HepG2 (cell line): ENCODE measurements around the gene RNF40. TPM values are rescaled to one million over a fixed set of nuclear protein-coding genes. Genes with fewer than 3 reads are reported as not detected.
A peak's percentile ranks its signal among the peaks of the same experiment; 100 is the strongest.

ENCODE experiments used
- ATF1 ChIP-seq: IDR thresholded peaks from 2 replicates; pipeline ENCODE4 v1.6.1; 2016; ENCODE audit warnings: mild to moderate bottlenecking, control low read depth
- FOSL2 ChIP-seq: sonication (generic); formaldehyde crosslinking; IDR thresholded peaks from 2 replicates; pipeline ENCODE4 v1.4.0; 2020; ENCODE audit warnings: missing genetic modification reagents
- HES4 ChIP-seq: sonication (generic); formaldehyde crosslinking; IDR thresholded peaks from 2 replicates; pipeline ENCODE4 v1.9.0; 2021; ENCODE audit warnings: mild to moderate bottlenecking, missing genetic modification reagents, borderline replicate concordance
- IKZF4 ChIP-seq: sonication (generic); formaldehyde crosslinking; IDR thresholded peaks from 2 replicates; pipeline ENCODE4 v1.5.1; 2020; ENCODE audit warnings: borderline replicate concordance, mild to moderate bottlenecking, low read depth, missing genetic modification reagents; ENCODE audit errors: not compliant biosample characterization
- KLF16 ChIP-seq, 2 experiments: sonication (generic) in 1 of 2; formaldehyde crosslinking in 1 of 2; IDR thresholded peaks; 2 replicates each; pipeline versions ENCODE4 v1.6.1 to v1.8.0; 2016 to 2023; ENCODE audit warnings: missing genetic modification reagents in 2 of 2, missing compliant biosample characterization in 1 of 2
- MAZ ChIP-seq, 2 experiments: sonication (generic) in 1 of 2; formaldehyde crosslinking in 1 of 2; IDR thresholded peaks; 2 replicates each; pipeline versions ENCODE4 v1.5.0 to v1.6.1; 2012 to 2020; ENCODE audit warnings: low read depth in 2 of 2, mild to moderate bottlenecking in 2 of 2, borderline replicate concordance in 1 of 2, improper control_type of control experiment in 1 of 2, low read length in 1 of 2, missing genetic modification reagents in 1 of 2, moderate library complexity in 1 of 2
- RBFOX2 ChIP-seq: fragments of 200-400 bp; formaldehyde crosslinking; IDR thresholded peaks from 2 replicates; pipeline ENCODE4 v1.6.1; 2017; ENCODE audit warnings: low read depth, mild to moderate bottlenecking, low read length
- RFX1 ChIP-seq: fragments of 450-650 bp; IDR thresholded peaks from 2 replicates; pipeline ENCODE4 v1.6.1; 2017
- SAP130 ChIP-seq: IDR thresholded peaks from 2 replicates; pipeline ENCODE4 v1.6.1; 2016; ENCODE audit warnings: low read depth
- SRY ChIP-seq: sonication (generic); formaldehyde crosslinking; IDR thresholded peaks from 2 replicates; pipeline ENCODE4 v1.8.0; 2022; ENCODE audit warnings: mild to moderate bottlenecking, missing genetic modification reagents
- TAF15 ChIP-seq: fragments of 200-400 bp; formaldehyde crosslinking; IDR thresholded peaks from one replicate; pipeline ENCODE4 v1.6.1; 2018; ENCODE audit warnings: mild to moderate bottlenecking, low read depth, low read length; ENCODE audit not compliant: poor library complexity, severe bottlenecking
- ZMYM4 ChIP-seq: sonication (generic); formaldehyde crosslinking; IDR thresholded peaks from 2 replicates; pipeline ENCODE4 v1.8.1; 2023; ENCODE audit warnings: mild to moderate bottlenecking, missing genetic modification reagents
- ZNF10 ChIP-seq: sonication (generic); formaldehyde crosslinking; IDR thresholded peaks from 2 replicates; pipeline ENCODE4 v1.4.0; 2020; ENCODE audit warnings: mild to moderate bottlenecking, low read depth, missing genetic modification reagents, borderline replicate concordance
- ZNF333 ChIP-seq: sonication (generic); formaldehyde crosslinking; IDR thresholded peaks from 2 replicates; pipeline ENCODE4 v1.4.0; 2020; ENCODE audit warnings: mild to moderate bottlenecking, missing genetic modification reagents, borderline replicate concordance
- ZNF790 ChIP-seq: sonication (generic); formaldehyde crosslinking; IDR thresholded peaks from 2 replicates; pipeline ENCODE4 v1.8.0; 2022; ENCODE audit warnings: missing genetic modification reagents, mild to moderate bottlenecking, borderline replicate concordance
- polyA plus RNA-seq, 8 experiments: library from polyadenylated mRNA; depleted of rRNA in 3 of 8; stranded (reverse) in 7 of 8; unstranded in 1 of 8; fragments of >200 nt; fragmentation: Illumina TruSeq in 4 of 8; extraction: Trizol in 4 of 8; gene quantifications; 2 replicates each; pipeline versions ENCODE4 v1.2.1 to v1.2.3, GENCODE V29; 2011 to 2016; ENCODE audit warnings: low read depth in 4 of 8, missing spikeins in 1 of 8, mixed read lengths in 1 of 8; ENCODE audit not compliant: insufficient read depth in 1 of 8
- total RNA-seq, 5 experiments: library from RNA; depleted of rRNA; stranded (reverse); fragments of >200 nt; fragmentation: Illumina TruSeq; extraction: Trizol; gene quantifications; 2 replicates each; pipeline ENCODE4 v1.2.3, GENCODE V29; 2016; ENCODE audit warnings: low read depth in 1 of 5
- TF ChIP-seq, protein P1 (sequence below): sonication (generic); formaldehyde crosslinking; IDR thresholded peaks from 2 replicates; pipeline ENCODE4 v1.4.0; 2020; ENCODE audit warnings: mild to moderate bottlenecking, missing genetic modification reagents
- TF ChIP-seq, protein P2 (sequence below): sonication (generic); formaldehyde crosslinking; IDR thresholded peaks from 2 replicates; pipeline ENCODE4 v1.5.1; 2020; ENCODE audit warnings: mild to moderate bottlenecking, moderate library complexity, missing genetic modification reagents
- TF ChIP-seq, protein P3 (sequence below): IDR thresholded peaks from 2 replicates; pipeline ENCODE4 v1.6.1; 2016; ENCODE audit warnings: low read depth
- TF ChIP-seq, protein P4 (sequence below): sonication (generic); formaldehyde crosslinking; IDR thresholded peaks from 2 replicates; pipeline ENCODE4 v1.5.1; 2020; ENCODE audit warnings: missing genetic modification reagents, mild to moderate bottlenecking, borderline replicate concordance
- TF ChIP-seq, protein P5 (sequence below): IDR thresholded peaks from 2 replicates; pipeline ENCODE4 v1.6.1; 2016; ENCODE audit warnings: low read depth, borderline replicate concordance

RNF40 gene
- total and polyA plus RNA-seq, 2 of the 13 experiments (the other 11 are each of a cell fraction or from before 2014, with no cell fraction given), result 84.0 to 85.6 TPM

DNA sequence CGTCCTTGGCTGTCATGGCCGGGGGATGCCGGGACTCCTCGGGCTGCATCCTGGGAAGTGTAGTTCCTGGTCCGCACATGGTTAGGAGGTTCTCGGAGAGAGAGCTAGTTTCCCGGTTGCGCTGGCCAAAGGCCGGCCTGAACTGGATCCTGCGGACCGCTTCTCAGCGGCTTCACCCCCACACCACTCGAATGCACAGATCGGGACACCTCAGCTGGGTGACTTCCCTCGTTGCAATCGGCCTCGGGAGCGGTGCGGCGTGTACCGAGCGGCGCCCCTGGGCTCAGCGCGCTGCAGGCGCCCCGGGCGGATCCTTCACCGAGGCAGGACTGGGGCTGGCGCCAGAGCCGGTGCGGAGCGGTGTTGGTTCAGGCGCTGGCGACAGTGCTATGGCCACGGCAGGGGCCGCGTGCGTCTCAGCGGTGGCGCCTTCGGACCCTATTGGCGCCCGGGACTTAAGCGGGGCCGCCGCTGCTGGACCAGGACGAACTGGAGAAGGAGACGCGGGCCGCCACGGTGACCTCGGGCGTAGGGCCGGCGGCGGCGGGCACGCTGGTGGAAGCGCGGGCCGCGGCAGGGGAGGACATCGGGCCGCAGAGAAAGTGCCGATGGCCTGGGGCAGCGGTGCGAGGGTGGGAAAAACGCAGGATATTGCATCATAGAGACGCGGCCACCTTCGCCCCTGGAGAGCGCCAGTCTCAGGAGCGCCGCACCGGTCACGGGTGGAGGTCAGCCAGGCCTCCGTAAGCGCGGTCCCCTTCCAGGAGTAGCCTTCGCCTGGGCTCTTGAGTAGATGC, 13.5 kb downstream of the RNF40 start (continued):
- TF ChIP-seq, protein P1, sequence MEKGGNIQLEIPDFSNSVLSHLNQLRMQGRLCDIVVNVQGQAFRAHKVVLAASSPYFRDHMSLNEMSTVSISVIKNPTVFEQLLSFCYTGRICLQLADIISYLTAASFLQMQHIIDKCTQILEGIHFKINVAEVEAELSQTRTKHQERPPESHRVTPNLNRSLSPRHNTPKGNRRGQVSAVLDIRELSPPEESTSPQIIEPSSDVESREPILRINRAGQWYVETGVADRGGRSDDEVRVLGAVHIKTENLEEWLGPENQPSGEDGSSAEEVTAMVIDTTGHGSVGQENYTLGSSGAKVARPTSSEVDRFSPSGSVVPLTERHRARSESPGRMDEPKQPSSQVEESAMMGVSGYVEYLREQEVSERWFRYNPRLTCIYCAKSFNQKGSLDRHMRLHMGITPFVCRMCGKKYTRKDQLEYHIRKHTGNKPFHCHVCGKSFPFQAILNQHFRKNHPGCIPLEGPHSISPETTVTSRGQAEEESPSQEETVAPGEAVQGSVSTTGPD, result no peak
- TF ChIP-seq, protein P2, sequence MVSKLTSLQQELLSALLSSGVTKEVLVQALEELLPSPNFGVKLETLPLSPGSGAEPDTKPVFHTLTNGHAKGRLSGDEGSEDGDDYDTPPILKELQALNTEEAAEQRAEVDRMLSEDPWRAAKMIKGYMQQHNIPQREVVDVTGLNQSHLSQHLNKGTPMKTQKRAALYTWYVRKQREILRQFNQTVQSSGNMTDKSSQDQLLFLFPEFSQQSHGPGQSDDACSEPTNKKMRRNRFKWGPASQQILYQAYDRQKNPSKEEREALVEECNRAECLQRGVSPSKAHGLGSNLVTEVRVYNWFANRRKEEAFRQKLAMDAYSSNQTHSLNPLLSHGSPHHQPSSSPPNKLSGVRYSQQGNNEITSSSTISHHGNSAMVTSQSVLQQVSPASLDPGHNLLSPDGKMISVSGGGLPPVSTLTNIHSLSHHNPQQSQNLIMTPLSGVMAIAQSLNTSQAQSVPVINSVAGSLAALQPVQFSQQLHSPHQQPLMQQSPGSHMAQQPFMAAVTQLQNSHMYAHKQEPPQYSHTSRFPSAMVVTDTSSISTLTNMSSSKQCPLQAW, result peak; percentile 87
- TF ChIP-seq SAP130 (CRISPR knock-in tag) (peak; percentile 90), RBFOX2 (peak; percentile 98), ZNF790 (CRISPR knock-in tag) (no peak), KLF16 (CRISPR knock-in tag; IDR thresholded peaks at IDR 0.05) (peak; percentile 76 to 94; a peak in 2 of 4 replicates), FOSL2 (CRISPR knock-in tag) (peak; percentile 50), HES4 (CRISPR knock-in tag) (peak; percentile 93), IKZF4 (CRISPR knock-in tag) (peak; percentile 83), ZNF333 (CRISPR knock-in tag) (peak; percentile 25; the same call in 1 of the 2 replicates), ZNF10 (CRISPR knock-in tag) (0 out of 2 replicates have a peak, but pooled peaks have one; percentile 80), SRY (CRISPR knock-in tag) (peak; percentile 98), RFX1 (no peak; the same call in 1 of the 2 replicates), ZMYM4 (peak; percentile 28; the same call in 1 of the 2 replicates), TAF15 (peak; percentile 89), ATF1 (no peak), MAZ (IDR thresholded peaks at IDR 0.05; ENCODE audit: borderline replicate concordance, low read depth, low read length) (no peak), MAZ (CRISPR knock-in tag; IDR thresholded peaks at IDR 0.05; ENCODE audit: low read depth) (peak; percentile 81)
- TF ChIP-seq, protein P3, sequence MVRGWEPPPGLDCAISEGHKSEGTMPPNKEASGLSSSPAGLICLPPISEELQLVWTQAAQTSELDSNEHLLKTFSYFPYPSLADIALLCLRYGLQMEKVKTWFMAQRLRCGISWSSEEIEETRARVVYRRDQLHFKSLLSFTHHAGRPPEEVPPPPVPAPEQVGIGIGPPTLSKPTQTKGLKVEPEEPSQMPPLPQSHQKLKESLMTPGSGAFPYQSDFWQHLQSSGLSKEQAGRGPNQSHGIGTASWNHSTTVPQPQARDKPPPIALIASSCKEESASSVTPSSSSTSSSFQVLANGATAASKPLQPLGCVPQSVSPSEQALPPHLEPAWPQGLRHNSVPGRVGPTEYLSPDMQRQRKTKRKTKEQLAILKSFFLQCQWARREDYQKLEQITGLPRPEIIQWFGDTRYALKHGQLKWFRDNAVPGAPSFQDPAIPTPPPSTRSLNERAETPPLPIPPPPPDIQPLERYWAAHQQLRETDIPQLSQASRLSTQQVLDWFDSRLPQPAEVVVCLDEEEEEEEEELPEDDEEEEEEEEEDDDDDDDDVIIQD, result peak; percentile 40; the same call in 1 of the 2 replicates
- TF ChIP-seq, protein P4, sequence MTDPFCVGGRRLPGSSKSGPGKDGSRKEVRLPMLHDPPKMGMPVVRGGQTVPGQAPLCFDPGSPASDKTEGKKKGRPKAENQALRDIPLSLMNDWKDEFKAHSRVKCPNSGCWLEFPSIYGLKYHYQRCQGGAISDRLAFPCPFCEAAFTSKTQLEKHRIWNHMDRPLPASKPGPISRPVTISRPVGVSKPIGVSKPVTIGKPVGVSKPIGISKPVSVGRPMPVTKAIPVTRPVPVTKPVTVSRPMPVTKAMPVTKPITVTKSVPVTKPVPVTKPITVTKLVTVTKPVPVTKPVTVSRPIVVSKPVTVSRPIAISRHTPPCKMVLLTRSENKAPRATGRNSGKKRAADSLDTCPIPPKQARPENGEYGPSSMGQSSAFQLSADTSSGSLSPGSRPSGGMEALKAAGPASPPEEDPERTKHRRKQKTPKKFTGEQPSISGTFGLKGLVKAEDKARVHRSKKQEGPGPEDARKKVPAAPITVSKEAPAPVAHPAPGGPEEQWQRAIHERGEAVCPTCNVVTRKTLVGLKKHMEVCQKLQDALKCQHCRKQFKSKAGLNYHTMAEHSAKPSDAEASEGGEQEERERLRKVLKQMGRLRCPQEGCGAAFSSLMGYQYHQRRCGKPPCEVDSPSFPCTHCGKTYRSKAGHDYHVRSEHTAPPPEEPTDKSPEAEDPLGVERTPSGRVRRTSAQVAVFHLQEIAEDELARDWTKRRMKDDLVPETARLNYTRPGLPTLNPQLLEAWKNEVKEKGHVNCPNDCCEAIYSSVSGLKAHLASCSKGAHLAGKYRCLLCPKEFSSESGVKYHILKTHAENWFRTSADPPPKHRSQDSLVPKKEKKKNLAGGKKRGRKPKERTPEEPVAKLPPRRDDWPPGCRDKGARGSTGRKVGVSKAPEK, result no peak
- TF ChIP-seq, protein P5, sequence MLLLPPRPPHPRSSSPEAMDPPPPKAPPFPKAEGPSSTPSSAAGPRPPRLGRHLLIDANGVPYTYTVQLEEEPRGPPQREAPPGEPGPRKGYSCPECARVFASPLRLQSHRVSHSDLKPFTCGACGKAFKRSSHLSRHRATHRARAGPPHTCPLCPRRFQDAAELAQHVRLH (CRISPR knock-in tag), result peak; percentile 91
